Measurements from ENCODE around the gene PKNOX2. TPM values are rescaled to one million over a fixed set of nuclear protein-coding genes. Genes with fewer than 3 reads are reported as not detected.

Gene PKNOX2
- total RNA-seq, 1 donor from 2014 or later, result not detected

- Mint-ChIP-seq H3K27ac (no peak overlapping the region), H3K9me3 (no peaks in the 10 kb centered on the region), H3K4me1 (no peaks in the 10 kb centered on the region), H3K4me3 (no peak overlapping the region), H3K36me3 (ENCODE audit: low read depth) (no peaks in the 10 kb centered on the region), H3K27me3 (peaks cover 25% of the 10 kb centered on the region)
- intact Hi-C loops (cut with micrococcal nuclease), result no loop called here
- ChIA-PET POLR2A (no interaction called here), CTCF (no interaction called here)
- TF ChIP-seq, protein P1, sequence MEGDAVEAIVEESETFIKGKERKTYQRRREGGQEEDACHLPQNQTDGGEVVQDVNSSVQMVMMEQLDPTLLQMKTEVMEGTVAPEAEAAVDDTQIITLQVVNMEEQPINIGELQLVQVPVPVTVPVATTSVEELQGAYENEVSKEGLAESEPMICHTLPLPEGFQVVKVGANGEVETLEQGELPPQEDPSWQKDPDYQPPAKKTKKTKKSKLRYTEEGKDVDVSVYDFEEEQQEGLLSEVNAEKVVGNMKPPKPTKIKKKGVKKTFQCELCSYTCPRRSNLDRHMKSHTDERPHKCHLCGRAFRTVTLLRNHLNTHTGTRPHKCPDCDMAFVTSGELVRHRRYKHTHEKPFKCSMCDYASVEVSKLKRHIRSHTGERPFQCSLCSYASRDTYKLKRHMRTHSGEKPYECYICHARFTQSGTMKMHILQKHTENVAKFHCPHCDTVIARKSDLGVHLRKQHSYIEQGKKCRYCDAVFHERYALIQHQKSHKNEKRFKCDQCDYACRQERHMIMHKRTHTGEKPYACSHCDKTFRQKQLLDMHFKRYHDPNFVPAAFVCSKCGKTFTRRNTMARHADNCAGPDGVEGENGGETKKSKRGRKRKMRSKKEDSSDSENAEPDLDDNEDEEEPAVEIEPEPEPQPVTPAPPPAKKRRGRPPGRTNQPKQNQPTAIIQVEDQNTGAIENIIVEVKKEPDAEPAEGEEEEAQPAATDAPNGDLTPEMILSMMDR (IDR thresholded peaks at IDR 0.05), result no peak
- DNase-seq (no peak), ATAC-seq (ENCODE audit: low read depth) (no peak)
These were observed 206.9 kb downstream of the PKNOX2 start for GRCh38 chr11:125371431-125371935.

DNA sequence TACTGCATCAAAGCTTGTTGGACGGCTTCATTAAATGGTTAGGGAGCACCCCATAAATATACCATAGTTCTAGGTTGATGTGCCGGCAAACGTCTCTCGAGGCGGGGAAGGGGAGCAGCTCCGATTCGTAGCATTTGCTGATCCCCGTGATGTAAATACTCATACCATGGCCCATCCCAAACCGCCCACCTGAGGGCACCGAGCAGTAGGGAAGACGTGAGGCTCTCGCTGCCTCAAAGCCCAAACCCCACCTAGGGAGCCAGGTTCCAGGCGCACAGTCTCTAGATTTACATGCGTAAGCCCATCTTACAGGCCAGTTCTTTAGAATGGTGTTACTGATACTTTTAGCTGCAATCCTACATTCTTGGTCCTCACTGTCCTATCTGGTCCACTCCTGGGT is 207.5 kb downstream of the PKNOX2 start:
- intact Hi-C loops (cut with micrococcal nuclease), result no loop called here
- DNase-seq, result no peak
- Mint-ChIP-seq H3K27ac (no peak overlapping the region), H3K9me3 (no peaks in the 10 kb centered on the region), H3K4me1 (no peaks in the 10 kb centered on the region), H3K36me3 (ENCODE audit: low read depth) (no peaks in the 10 kb centered on the region), H3K27me3 (peaks cover 27% of the 10 kb centered on the region), H3K4me3 (no peak overlapping the region)
- TF ChIP-seq, protein P1 (IDR thresholded peaks at IDR 0.05), result no peak
- ChIA-PET CTCF (no interaction called here), POLR2A (no interaction called here)
- ATAC-seq (ENCODE audit: low read depth), result no peak

DNA sequence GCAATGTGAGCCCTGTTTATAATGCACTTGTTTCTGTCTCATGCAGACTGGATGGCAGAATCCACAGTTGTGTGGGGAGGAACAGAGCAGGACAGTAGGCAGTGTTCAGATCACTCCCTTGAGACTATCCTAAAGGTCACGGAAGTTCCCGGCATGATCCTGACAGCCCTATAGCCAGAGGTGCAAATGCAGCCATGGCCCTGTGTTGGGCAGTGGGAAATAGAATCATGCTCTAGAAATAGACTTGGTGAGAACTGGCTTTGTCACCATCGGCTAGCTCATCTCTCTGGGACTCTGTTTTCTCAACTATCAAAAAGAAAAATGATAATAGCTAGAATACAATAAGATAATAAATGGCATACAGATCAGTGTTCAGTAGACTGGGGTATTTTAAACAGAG is 208.4 kb downstream of the PKNOX2 start:
- DNase-seq, result no peak
- ChIA-PET CTCF (interaction anchor here (0.6 to 0.7 kb wide), 2 partner anchors 9 to 25 kb away, joined by 3 read pairs; no protein-coding TSS in a partner anchor), POLR2A (no interaction called here)
- no peak for ATAC-seq (ENCODE audit: low read depth)
- no peak overlapping the region for H3K4me3 Mint-ChIP-seq
- H3K4me1 Mint-ChIP-seq, result no peaks in the 10 kb centered on the region
- TF ChIP-seq, protein P1 (IDR thresholded peaks at IDR 0.05), result no peak
- H3K27me3 Mint-ChIP-seq, result peaks cover 28% of the 10 kb centered on the region
- no peaks in the 10 kb centered on the region for H3K36me3 Mint-ChIP-seq (ENCODE audit: low read depth)
- intact Hi-C loops (cut with micrococcal nuclease), result no loop called here
- H3K9me3 Mint-ChIP-seq, result no peaks in the 10 kb centered on the region
- no peak overlapping the region for H3K27ac Mint-ChIP-seq

DNA sequence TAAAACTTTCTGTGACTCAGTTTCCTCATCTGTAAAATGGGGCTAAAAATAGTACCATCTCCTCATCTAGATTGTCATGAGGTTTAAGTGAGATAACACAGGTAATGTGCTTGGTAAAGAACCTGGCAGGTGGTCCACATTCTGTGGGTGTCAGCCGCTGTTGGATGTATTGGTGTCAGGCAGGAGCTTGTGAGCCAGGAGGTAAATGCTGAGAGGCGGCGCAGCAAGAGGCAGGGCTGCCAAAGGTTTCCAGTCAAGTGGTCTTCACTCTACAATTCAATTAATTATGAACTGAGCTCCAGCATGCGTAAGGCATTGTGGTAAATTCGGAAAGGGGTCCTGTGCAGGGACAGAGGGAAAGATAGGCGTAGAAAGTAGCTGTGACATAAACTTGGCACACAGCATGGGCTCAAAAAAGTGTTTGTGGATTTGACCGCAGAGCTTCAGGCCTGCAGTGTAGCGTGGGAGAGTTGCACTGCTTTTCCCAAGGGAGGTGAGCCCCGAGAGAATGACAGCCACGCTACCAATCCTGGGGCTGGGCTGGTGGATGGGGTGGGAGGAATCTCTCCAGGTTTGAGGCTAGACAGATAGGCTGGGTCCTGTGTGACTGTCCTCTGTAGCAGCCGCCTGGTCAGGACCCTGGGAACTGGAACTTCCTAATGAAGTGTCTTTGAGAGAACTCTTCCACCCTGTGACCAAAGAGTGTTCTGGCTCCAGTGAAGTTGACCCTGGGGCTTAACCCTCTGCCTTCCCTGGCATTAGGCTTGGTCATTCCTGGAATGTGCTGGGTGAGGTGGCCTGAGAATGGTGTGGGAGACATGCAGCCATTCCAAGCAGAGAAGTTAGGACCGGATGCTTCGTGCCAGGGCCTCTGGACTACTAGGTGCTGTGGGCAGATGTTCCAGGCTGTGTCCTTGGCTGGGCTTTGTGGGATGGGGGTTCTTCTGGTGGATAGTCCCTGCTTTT is 209.2 kb downstream of the PKNOX2 start:
- CTCF ChIA-PET, result interaction anchor here (0.7 kb wide), 1 partner anchor 9 kb away, joined by 3 read pairs; no protein-coding TSS in a partner anchor
- Mint-ChIP-seq H3K4me1 (no peaks in the 10 kb centered on the region), H3K4me3 (no peak overlapping the region), H3K36me3 (ENCODE audit: low read depth) (no peaks in the 10 kb centered on the region), H3K27me3 (peaks cover 26% of the 10 kb centered on the region), H3K27ac (no peak overlapping the region), H3K9me3 (no peaks in the 10 kb centered on the region)
- TF ChIP-seq, protein P1 (IDR thresholded peaks at IDR 0.05), result no peak
- ATAC-seq (ENCODE audit: low read depth), result no peak
- no peak for DNase-seq
- POLR2A ChIA-PET, result no interaction called here
- intact Hi-C loops (cut with micrococcal nuclease), result no loop called here

DNA sequence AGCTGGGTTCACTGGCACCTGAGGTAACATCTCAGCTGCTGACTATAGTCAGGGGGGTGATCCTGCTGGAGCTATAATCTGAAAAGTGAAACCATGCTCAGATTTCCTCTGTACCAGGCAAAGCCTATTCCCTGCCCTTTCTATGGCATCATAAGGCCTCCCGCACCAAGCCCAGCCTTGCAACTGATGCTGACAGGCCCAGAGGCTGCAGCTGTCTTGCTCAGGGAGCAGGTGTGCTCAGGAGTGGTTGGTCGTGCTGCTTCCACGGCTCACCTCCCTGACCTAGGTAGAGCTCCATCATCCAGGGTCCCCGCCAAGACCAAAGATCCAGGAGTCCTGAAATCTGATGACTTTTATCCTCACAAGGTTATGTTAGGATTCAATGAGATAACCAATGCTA is 209.8 kb downstream of the PKNOX2 start:
- Mint-ChIP-seq H3K4me3 (no peak overlapping the region), H3K9me3 (no peaks in the 10 kb centered on the region), H3K4me1 (no peaks in the 10 kb centered on the region), H3K27ac (no peak overlapping the region), H3K27me3 (peaks cover 26% of the 10 kb centered on the region), H3K36me3 (ENCODE audit: low read depth) (no peaks in the 10 kb centered on the region)
- DNase-seq, result no peak
- CTCF ChIA-PET, result no interaction called here
- no peak for ATAC-seq (ENCODE audit: low read depth)
- intact Hi-C loops (cut with micrococcal nuclease), result no loop called here
- TF ChIP-seq, protein P1 (IDR thresholded peaks at IDR 0.05), result no peak
- POLR2A ChIA-PET, result no interaction called here
